ENCODE results near the gene CPE.

Gene CPE

GRCh38 chr4:165360041-165360695 lies 18.6 kb upstream of the CPE start:
- H3K4me1 ChIP-seq (ENCODE audit: insufficient read depth, low read length, poor library complexity, severe bottlenecking), result no peaks in the 10 kb centered on the region
- H2AFZ ChIP-seq (ENCODE audit: low read length), result no peak overlapping the region
- TF ChIP-seq EZH2phosphoT487 (IDR thresholded peaks at IDR 0.05; ENCODE audit: borderline replicate concordance) (no peak), CTCF (conservative IDR thresholded peaks at IDR 0.05; ENCODE audit: low read length) (no peak)
- no peak overlapping the region for H3K4me3 ChIP-seq (ENCODE audit: low read length, poor library complexity, severe bottlenecking)
- no peaks in the 10 kb centered on the region for H3F3A ChIP-seq (ENCODE audit: low read depth)
- H3K9me3 ChIP-seq (ENCODE audit: insufficient read depth, low read depth, low read length), result no peaks in the 10 kb centered on the region
- H3K79me2 ChIP-seq (ENCODE audit: insufficient read depth, low read length), result no peaks in the 10 kb centered on the region
- no peaks in the 10 kb centered on the region for H4K20me1 ChIP-seq (ENCODE audit: insufficient read depth, low read length, poor library complexity, severe bottlenecking)
- H3K36me3 ChIP-seq (ENCODE audit: insufficient read depth, low read length), result no peaks in the 10 kb centered on the region
- no peaks in the 10 kb centered on the region for H3K9me2 ChIP-seq (replicated peaks; ENCODE audit: low read depth, low read length)
- H3K27me3 ChIP-seq (ENCODE audit: insufficient read depth, low read length, poor library complexity, severe bottlenecking), result no peaks in the 10 kb centered on the region
- H3K9ac ChIP-seq (ENCODE audit: low read depth, low read length, poor library complexity, severe bottlenecking), result no peak overlapping the region
- H3K4me2 ChIP-seq (ENCODE audit: low read depth, low read length, poor library complexity, severe bottlenecking), result no peak overlapping the region

- H4K20me1 ChIP-seq (ENCODE audit: insufficient read depth, low read length, poor library complexity, severe bottlenecking), result no peaks in the 10 kb centered on the region
- no peaks in the 10 kb centered on the region for H3K79me2 ChIP-seq (ENCODE audit: insufficient read depth, low read length)
- no peak for TF ChIP-seq CTCF (conservative IDR thresholded peaks at IDR 0.05; ENCODE audit: low read length)
- no peak for TF ChIP-seq EZH2phosphoT487 (IDR thresholded peaks at IDR 0.05; ENCODE audit: borderline replicate concordance)
- H3K4me2 ChIP-seq (ENCODE audit: low read depth, low read length, poor library complexity, severe bottlenecking), result no peak overlapping the region
- H3K9ac ChIP-seq (ENCODE audit: low read depth, low read length, poor library complexity, severe bottlenecking), result no peak overlapping the region
- no peak overlapping the region for H3K4me3 ChIP-seq (ENCODE audit: low read length, poor library complexity, severe bottlenecking)
- no peak overlapping the region for H2AFZ ChIP-seq (ENCODE audit: low read length)
- no peaks in the 10 kb centered on the region for H3K9me2 ChIP-seq (replicated peaks; ENCODE audit: low read depth, low read length)
- no peaks in the 10 kb centered on the region for H3F3A ChIP-seq (ENCODE audit: low read depth)
- H3K4me1 ChIP-seq (ENCODE audit: insufficient read depth, low read length, poor library complexity, severe bottlenecking), result no peaks in the 10 kb centered on the region
- no peaks in the 10 kb centered on the region for H3K9me3 ChIP-seq (ENCODE audit: insufficient read depth, low read depth, low read length)
- no peaks in the 10 kb centered on the region for H3K27me3 ChIP-seq (ENCODE audit: insufficient read depth, low read length, poor library complexity, severe bottlenecking)
- no peaks in the 10 kb centered on the region for H3K36me3 ChIP-seq (ENCODE audit: insufficient read depth, low read length)
Observed at GRCh38 chr4:165360985-165361670, 17.7 kb upstream of the CPE start.

GRCh38 chr4:165361810-165362209 lies 17.0 kb upstream of the CPE start:
- Histone ChIP-seq H4K20me1 (ENCODE audit: insufficient read depth, low read length, poor library complexity, severe bottlenecking) (no peaks in the 10 kb centered on the region), H3K9ac (ENCODE audit: low read depth, low read length, poor library complexity, severe bottlenecking) (no peak overlapping the region), H3K27me3 (ENCODE audit: insufficient read depth, low read length, poor library complexity, severe bottlenecking) (no peaks in the 10 kb centered on the region), H3K4me3 (ENCODE audit: low read length, poor library complexity, severe bottlenecking) (no peak overlapping the region), H3K79me2 (ENCODE audit: insufficient read depth, low read length) (no peaks in the 10 kb centered on the region), H3K36me3 (ENCODE audit: insufficient read depth, low read length) (no peaks in the 10 kb centered on the region), H3K4me1 (ENCODE audit: insufficient read depth, low read length, poor library complexity, severe bottlenecking) (no peaks in the 10 kb centered on the region), H3K9me2 (replicated peaks; ENCODE audit: low read depth, low read length) (no peaks in the 10 kb centered on the region), H3F3A (ENCODE audit: low read depth) (no peaks in the 10 kb centered on the region), H3K9me3 (ENCODE audit: insufficient read depth, low read depth, low read length) (no peaks in the 10 kb centered on the region), H3K4me2 (ENCODE audit: low read depth, low read length, poor library complexity, severe bottlenecking) (no peak overlapping the region), H2AFZ (ENCODE audit: low read length) (no peak overlapping the region)
- TF ChIP-seq CTCF (conservative IDR thresholded peaks at IDR 0.05; ENCODE audit: low read length), result no peak

Data from Loucy (cell line).